Neural progenitor cell (in vitro differentiated cells): Measurements from ENCODE around the gene GPR37L1.

ENCODE experiments used
- EZH2 ChIP-seq: fragments of 200-600 bp; sonication (generic); IDR thresholded peaks from 2 replicates; pipeline ENCODE4 v1.6.1; 2017; ENCODE audit warnings: antibody characterized with exemption, mild to moderate bottlenecking, moderate library complexity
- EZH2phosphoT487 ChIP-seq: fragments of 200-600 bp; sonication (generic); IDR thresholded peaks from 2 replicates; pipeline ENCODE4 v1.6.1; 2017; ENCODE audit warnings: antibody characterized with exemption
- TF ChIP-seq, protein P1 (sequence below): fragments of 200-600 bp; sonication (generic); IDR thresholded peaks from 2 replicates; pipeline ENCODE4 v1.5.1; 2017; ENCODE audit warnings: antibody characterized with exemption, mild to moderate bottlenecking

DNA sequence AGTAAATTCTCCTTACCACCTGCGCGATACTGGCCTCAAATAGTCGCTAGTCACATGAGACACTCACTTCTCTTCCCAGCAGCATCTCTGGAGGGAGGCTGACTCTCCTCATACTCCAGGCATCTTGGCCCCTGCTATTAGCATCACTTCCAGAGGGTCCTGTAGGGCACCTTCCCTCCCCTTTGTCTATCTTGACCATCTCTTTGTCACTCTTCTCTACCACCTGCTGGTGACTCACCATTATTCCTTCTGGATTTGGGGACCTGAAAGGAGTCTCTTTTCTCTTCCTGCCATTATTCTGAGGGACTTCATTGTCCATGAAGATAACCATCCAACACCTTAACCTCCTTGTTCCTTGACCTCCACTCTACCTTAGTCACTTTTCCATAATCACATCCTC, 31.7 kb upstream of the GPR37L1 start:
- TF ChIP-seq, protein P1, sequence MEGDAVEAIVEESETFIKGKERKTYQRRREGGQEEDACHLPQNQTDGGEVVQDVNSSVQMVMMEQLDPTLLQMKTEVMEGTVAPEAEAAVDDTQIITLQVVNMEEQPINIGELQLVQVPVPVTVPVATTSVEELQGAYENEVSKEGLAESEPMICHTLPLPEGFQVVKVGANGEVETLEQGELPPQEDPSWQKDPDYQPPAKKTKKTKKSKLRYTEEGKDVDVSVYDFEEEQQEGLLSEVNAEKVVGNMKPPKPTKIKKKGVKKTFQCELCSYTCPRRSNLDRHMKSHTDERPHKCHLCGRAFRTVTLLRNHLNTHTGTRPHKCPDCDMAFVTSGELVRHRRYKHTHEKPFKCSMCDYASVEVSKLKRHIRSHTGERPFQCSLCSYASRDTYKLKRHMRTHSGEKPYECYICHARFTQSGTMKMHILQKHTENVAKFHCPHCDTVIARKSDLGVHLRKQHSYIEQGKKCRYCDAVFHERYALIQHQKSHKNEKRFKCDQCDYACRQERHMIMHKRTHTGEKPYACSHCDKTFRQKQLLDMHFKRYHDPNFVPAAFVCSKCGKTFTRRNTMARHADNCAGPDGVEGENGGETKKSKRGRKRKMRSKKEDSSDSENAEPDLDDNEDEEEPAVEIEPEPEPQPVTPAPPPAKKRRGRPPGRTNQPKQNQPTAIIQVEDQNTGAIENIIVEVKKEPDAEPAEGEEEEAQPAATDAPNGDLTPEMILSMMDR: no peak
- TF ChIP-seq EZH2phosphoT487: no peak
- no peak for TF ChIP-seq EZH2
